Spleen (tissue), 7 donors: ENCODE data around the gene ZNF672.
"Not testable (repeated sequence)": the region's sequence is repeated elsewhere in the genome, so short reads cannot be mapped to it uniquely, and the experiment has no call there.

Experiments
- POLR2A ChIP-seq, 3 donors: fragments of 450-650 bp; IDR thresholded peaks; one replicate each; pipeline ENCODE4 v1.5.1; 2017; ENCODE audit warnings: antibody characterized with exemption in 3 of 3, mild to moderate bottlenecking in 1 of 3
- POLR2AphosphoS5 ChIP-seq, 3 donors: sonication (generic); formaldehyde crosslinking; IDR thresholded peaks; one replicate each; pipeline ENCODE4 v1.5.1; 2017; ENCODE audit warnings: antibody characterized with exemption in 3 of 3
- TF ChIP-seq, protein P1 (sequence below), 11 experiments: fragments of 200-600 bp in 7 of 11; fragments of 450-650 bp in 4 of 11; sonication (generic) in 4 of 11; IDR thresholded peaks in 8 of 11; conservative IDR thresholded peaks in 3 of 11; 1 replicate in 7 of 11; 2 replicates in 4 of 11; pipeline versions ENCODE4 v1.4.0 to v1.8.0; 2016 to 2021; ENCODE audit warnings: antibody characterized with exemption in 11 of 11, inconsistent platforms in 4 of 11, mild to moderate bottlenecking in 1 of 11
- donor health status: DM: no; HTN: no; CAD: no; lungs with moderate emphysema.
- donor health status: DM: no; HTN: no; CAD: no.
- donor health status: DM: no; HTN: no; CAD: no.

DNA sequence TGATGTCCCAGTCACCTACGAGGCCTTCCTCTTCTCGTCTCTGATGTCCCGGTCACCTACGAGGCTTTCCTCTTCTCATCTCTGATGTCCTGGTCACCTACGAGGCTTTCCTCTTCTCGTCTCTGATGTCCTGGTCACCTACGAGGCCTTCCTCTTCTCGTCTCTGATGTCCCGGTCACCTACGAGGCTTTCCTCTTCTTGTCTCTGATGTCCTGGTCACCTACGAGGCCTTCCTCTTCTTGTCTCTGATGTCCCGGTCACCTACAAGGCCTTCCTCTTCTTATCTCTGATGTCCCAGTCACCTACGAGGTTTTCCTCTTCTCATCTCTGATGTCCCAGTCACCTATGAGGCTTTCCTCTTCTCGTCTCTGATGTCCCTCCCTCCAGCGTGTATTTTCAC is 34.5 kb upstream of the ZNF672 start:
- TF ChIP-seq, protein P1, sequence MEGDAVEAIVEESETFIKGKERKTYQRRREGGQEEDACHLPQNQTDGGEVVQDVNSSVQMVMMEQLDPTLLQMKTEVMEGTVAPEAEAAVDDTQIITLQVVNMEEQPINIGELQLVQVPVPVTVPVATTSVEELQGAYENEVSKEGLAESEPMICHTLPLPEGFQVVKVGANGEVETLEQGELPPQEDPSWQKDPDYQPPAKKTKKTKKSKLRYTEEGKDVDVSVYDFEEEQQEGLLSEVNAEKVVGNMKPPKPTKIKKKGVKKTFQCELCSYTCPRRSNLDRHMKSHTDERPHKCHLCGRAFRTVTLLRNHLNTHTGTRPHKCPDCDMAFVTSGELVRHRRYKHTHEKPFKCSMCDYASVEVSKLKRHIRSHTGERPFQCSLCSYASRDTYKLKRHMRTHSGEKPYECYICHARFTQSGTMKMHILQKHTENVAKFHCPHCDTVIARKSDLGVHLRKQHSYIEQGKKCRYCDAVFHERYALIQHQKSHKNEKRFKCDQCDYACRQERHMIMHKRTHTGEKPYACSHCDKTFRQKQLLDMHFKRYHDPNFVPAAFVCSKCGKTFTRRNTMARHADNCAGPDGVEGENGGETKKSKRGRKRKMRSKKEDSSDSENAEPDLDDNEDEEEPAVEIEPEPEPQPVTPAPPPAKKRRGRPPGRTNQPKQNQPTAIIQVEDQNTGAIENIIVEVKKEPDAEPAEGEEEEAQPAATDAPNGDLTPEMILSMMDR (IDR thresholded peaks at IDR 0.05 in 8 of 11, conservative IDR thresholded peaks at IDR 0.05 in 3 of 11) = not testable (repeated sequence)
- not testable (repeated sequence) for TF ChIP-seq POLR2AphosphoS5, POLR2A (IDR thresholded peaks at IDR 0.05)
